ENCODE data around the gene SSNA1.
"Not testable (repeated sequence)": the region's sequence is repeated elsewhere in the genome, so short reads cannot be mapped to it uniquely, and the experiment has no call there.

SSNA1 gene

GRCh38 chr9:137234055-137234697, 45.7 kb downstream of the SSNA1 start:
- DNase-seq = no peak

- no peak for DNase-seq
Observed at GRCh38 chr9:137234758-137235423, 46.4 kb downstream of the SSNA1 start.

GRCh38 chr9:137235424-137236237, 47.2 kb downstream of the SSNA1 start:
- DNase-seq = no peak

- DNase-seq = peak; percentile 71 to 91 (median 87)
Observed at GRCh38 chr9:137236238-137236935, 47.9 kb downstream of the SSNA1 start.

- no peak for DNase-seq
Observed at GRCh38 chr9:137236936-137237421, 48.5 kb downstream of the SSNA1 start.

- no peak for DNase-seq
Observed at GRCh38 chr9:137237759-137238726, 49.6 kb downstream of the SSNA1 start.

- not testable (repeated sequence) for DNase-seq
Observed at GRCh38 chr9:137239541-137240200, 51.2 kb downstream of the SSNA1 start.

Measured in stimulated activated naive CD4-positive, alpha-beta T cell (primary cell).